Esophagus squamous epithelium (tissue), 4 donors: ENCODE data around the gene FBXW7.

ENCODE experiments used
- CTCF ChIP-seq, 6 experiments: fragments of 450-650 bp in 4 of 6; fragments of 200-600 bp in 2 of 6; sonication (generic) in 2 of 6; IDR thresholded peaks; one replicate each; pipeline ENCODE4 v1.5.1; 2016 to 2019; ENCODE audit warnings: antibody characterized with exemption in 6 of 6, mild to moderate bottlenecking in 4 of 6, moderate library complexity in 4 of 6
- POLR2A ChIP-seq, 4 donors: fragments of 450-650 bp; IDR thresholded peaks; one replicate each; pipeline ENCODE4 v1.6.1; 2017; ENCODE audit warnings: antibody characterized with exemption in 4 of 4, mild to moderate bottlenecking in 4 of 4, moderate library complexity in 3 of 4

GRCh38 chr4:152585023-152585441, 49.1 kb upstream of the FBXW7 start:
- no peak for TF ChIP-seq CTCF (IDR thresholded peaks at IDR 0.05)
- peak in 1 of 4 donors; percentile 28 for TF ChIP-seq POLR2A (IDR thresholded peaks at IDR 0.05)
